ENCODE results near the gene HDAC4. TPM values are rescaled to one million over a fixed set of nuclear protein-coding genes. Genes with fewer than 3 reads are reported as not detected.

The HDAC4 gene
- total RNA-seq, 4 donors from 2014 or later: 30.2 to 103 (median 51.7) TPM

- TF ChIP-seq CTCF (IDR thresholded peaks at IDR 0.05): no peak
- DNase-seq (ENCODE audit: low spot score): no peak
These were observed 135.0 kb downstream of the HDAC4 start for GRCh38 chr2:239265681-239266433.

GRCh38 chr2:239264838-239265651, 135.8 kb downstream of the HDAC4 start:
- ATAC-seq (ENCODE audit: low FRiP score) (peak; percentile 58), DNase-seq (ENCODE audit: low spot score) (no peak)
- TF ChIP-seq CTCF (IDR thresholded peaks at IDR 0.05): no peak

More at GRCh38 chr2:239265681-239266433, 135.0 kb downstream of the HDAC4 start:
- peak; percentile 2 for ATAC-seq (ENCODE audit: low FRiP score)

GRCh38 chr2:239264492-239264837, 136.4 kb downstream of the HDAC4 start:
- ATAC-seq (ENCODE audit: low FRiP score) (no peak), DNase-seq (ENCODE audit: low spot score) (no peak)

GRCh38 chr2:239263669-239264491, 136.9 kb downstream of the HDAC4 start:
- no peak for TF ChIP-seq CTCF (IDR thresholded peaks at IDR 0.05)
- DNase-seq (ENCODE audit: low spot score) (no peak), ATAC-seq (ENCODE audit: low FRiP score) (no peak)

More at GRCh38 chr2:239264492-239264837, 136.4 kb downstream of the HDAC4 start:
- no peak for TF ChIP-seq CTCF (IDR thresholded peaks at IDR 0.05)

GRCh38 chr2:239263231-239263630, 137.6 kb downstream of the HDAC4 start:
- DNase-seq (ENCODE audit: low spot score): no peak
- no peak for TF ChIP-seq CTCF (IDR thresholded peaks at IDR 0.05)
- ATAC-seq (ENCODE audit: low FRiP score): no peak

GRCh38 chr2:239262484-239263230, 138.2 kb downstream of the HDAC4 start:
- TF ChIP-seq CTCF (IDR thresholded peaks at IDR 0.05): no peak
- no peak for ATAC-seq (ENCODE audit: low FRiP score)
- DNase-seq (ENCODE audit: low spot score): no peak
